K562 (cell line): ENCODE data around the gene ZBTB22. TPM values are rescaled to one million over a fixed set of nuclear protein-coding genes. Genes with fewer than 3 reads are reported as not detected.

ENCODE experiments used
- BCLAF1 ChIP-seq, 2 experiments: fragments of 450-650 bp in 1 of 2; IDR thresholded peaks; 2 replicates each; pipeline ENCODE4 v1.6.1; 2011 to 2017; ENCODE audit warnings: low read depth in 2 of 2, antibody characterized with exemption in 1 of 2, borderline replicate concordance in 1 of 2, low read length in 1 of 2, mild to moderate bottlenecking in 1 of 2, mixed read lengths in 1 of 2; ENCODE audit not compliant: control insufficient read depth in 1 of 2
- BHLHE40 ChIP-seq: IDR thresholded peaks from 2 replicates; pipeline ENCODE4 v1.6.1; 2011; ENCODE audit warnings: low read length, improper control_type of control experiment
- FOXA3 ChIP-seq, 2 experiments: fragments of 450-650 bp in 1 of 2; sonication (generic) in 1 of 2; formaldehyde crosslinking; IDR thresholded peaks in 1 of 2; conservative IDR thresholded peaks in 1 of 2; 2 replicates each; pipeline versions ENCODE4 v1.4.0 to v1.8.0; 2020 to 2022; ENCODE audit warnings: mild to moderate bottlenecking in 2 of 2, missing genetic modification reagents in 1 of 2
- HBP1 ChIP-seq: fragments of 450-650 bp; formaldehyde crosslinking; IDR thresholded peaks from 2 replicates; pipeline ENCODE4 v1.4.0; 2022; ENCODE audit warnings: missing genetic modification characterization
- JUND ChIP-seq, 2 experiments: IDR thresholded peaks; 2 replicates in 1 of 2; 3 replicates in 1 of 2; pipeline ENCODE4 v1.6.1; 2011; ENCODE audit warnings: borderline replicate concordance in 2 of 2, low read depth in 2 of 2, low read length in 2 of 2, improper control_type of control experiment in 1 of 2, missing biosample characterization in 1 of 2, missing genetic modification characterization in 1 of 2, missing genetic modification reagents in 1 of 2
- NFIC ChIP-seq: fragments of 450-650 bp; IDR thresholded peaks from 2 replicates; pipeline ENCODE4 v1.6.1; 2017; ENCODE audit warnings: mild to moderate bottlenecking, inconsistent platforms
- NONO ChIP-seq, 2 experiments: fragments of 200-400 bp in 1 of 2; fragments of 450-650 bp in 1 of 2; formaldehyde crosslinking in 1 of 2; IDR thresholded peaks; 2 replicates each; pipeline ENCODE4 v1.6.1; 2017; ENCODE audit warnings: low read depth in 2 of 2, mild to moderate bottlenecking in 2 of 2, moderate library complexity in 2 of 2, low read length in 1 of 2
- POLR2AphosphoS2 ChIP-seq: IDR thresholded peaks from 2 replicates; pipeline ENCODE4 v1.6.1; 2012; ENCODE audit warnings: low read length, improper control_type of control experiment
- SIRT6 ChIP-seq: IDR thresholded peaks from one replicate; pipeline ENCODE4 v1.6.1; 2012; ENCODE audit warnings: low read depth, mild to moderate bottlenecking, control low read depth, inconsistent platforms, low read length, moderate library complexity
- SLC30A9 ChIP-seq: fragments of 250-450 bp; sonication (Bioruptor Pico); IDR thresholded peaks from 2 replicates; pipeline ENCODE4 v1.8.0; 2022; ENCODE audit warnings: mild to moderate bottlenecking, moderate library complexity
- SREBF2 ChIP-seq: sonication (generic); formaldehyde crosslinking; IDR thresholded peaks from 2 replicates; pipeline ENCODE4 v1.4.0; 2020; ENCODE audit warnings: mild to moderate bottlenecking, missing genetic modification reagents
- ZBTB5 ChIP-seq: fragments of 450-650 bp; IDR thresholded peaks from 2 replicates; pipeline ENCODE4 v1.6.1; 2017; ENCODE audit warnings: antibody characterized with exemption
- ZNF133 ChIP-seq: fragments of 250-450 bp; sonication (Bioruptor Pico); IDR thresholded peaks from 2 replicates; pipeline ENCODE4 v1.4.0; 2020; ENCODE audit warnings: mild to moderate bottlenecking
- ZNF224 ChIP-seq: sonication (generic); formaldehyde crosslinking; IDR thresholded peaks from 2 replicates; pipeline ENCODE4 v1.8.0; 2022; ENCODE audit warnings: mild to moderate bottlenecking, missing genetic modification reagents
- ZNF3 ChIP-seq: fragments of 250-450 bp; sonication (Bioruptor Pico); IDR thresholded peaks from 2 replicates; pipeline ENCODE4 v1.5.0; 2021; ENCODE audit warnings: mild to moderate bottlenecking, moderate library complexity
- ZNF354B ChIP-seq: fragments of 250-450 bp; sonication (Bioruptor Pico); IDR thresholded peaks from 2 replicates; pipeline ENCODE4 v1.4.0; 2020
- ZNF695 ChIP-seq: fragments of 450-650 bp; formaldehyde crosslinking; IDR thresholded peaks from 2 replicates; pipeline ENCODE4 v1.4.0; 2020; ENCODE audit warnings: mild to moderate bottlenecking, moderate library complexity
- polyA plus RNA-seq, 8 experiments: library from polyadenylated mRNA; depleted of rRNA in 4 of 8; stranded (reverse) in 5 of 8; unstranded in 3 of 8; fragments of >200 nt; fragmentation: Nextera tagmentation in 2 of 8; fragmentation: Illumina TruSeq in 1 of 8; extraction: Ambion mirVana in 2 of 8; extraction: Trizol in 1 of 8; gene quantifications; 2 replicates each; pipeline versions ENCODE4 v1.2.1 to v1.2.3, GENCODE V29; 2011 to 2014; ENCODE audit warnings: inconsistent platforms in 1 of 8, missing spikeins in 1 of 8
- total RNA-seq, 7 experiments: library from RNA; depleted of rRNA in 6 of 7; stranded (reverse); fragments of >200 nt in 6 of 7; fragmentation: Illumina TruSeq in 2 of 7; extraction: Trizol in 2 of 7; gene quantifications; 2 replicates each; pipeline versions ENCODE4 v1.2.1 to v1.2.3, GENCODE V29; 2011 to 2021; ENCODE audit warnings: low replicate concordance in 1 of 7

The ZBTB22 gene
- total and polyA plus RNA-seq, 9 of the 15 experiments (the other 6 are each of a cell fraction or from before 2014, with no cell fraction given): 0.21 to 11.9 (median 7.1) TPM

GRCh38 chr6:33271468-33272274 lies 45.9 kb downstream of the ZBTB22 start, which contains the start of the genes RPS18 and VPS52 (continued):
- TF ChIP-seq SREBF2 (CRISPR knock-in tag) (peak; percentile 94), BHLHE40 (0 out of 2 replicates have a peak, but pooled peaks have one; percentile 11), SIRT6 (no peak), ZNF224 (CRISPR knock-in tag) (peak; percentile 45; the same call in 1 of the 2 replicates), ZBTB5 (no peak), ZNF695 (CRISPR knock-in tag) (0 out of 2 replicates have a peak, but pooled peaks have one; percentile 9), ZNF133 (peak; percentile 55; the same call in 1 of the 2 replicates), FOXA3 (CRISPR knock-in tag; conservative IDR thresholded peaks at IDR 0.05 in 1 of 2, IDR thresholded peaks at IDR 0.05 in 1 of 2) (peak in 1 of 2 experiments; percentile 58; a peak in 1 of 4 replicates), POLR2AphosphoS2 (peak; percentile 93; the same call in 1 of the 2 replicates), SLC30A9 (CRISPR knock-in tag) (no peak), ZNF3 (CRISPR knock-in tag) (peak; percentile 51; the same call in 1 of the 2 replicates), BCLAF1 (IDR thresholded peaks at IDR 0.05; ENCODE audit: borderline replicate concordance in 1 of 2, control insufficient read depth in 1 of 2, low read depth in 2 of 2, low read length in 1 of 2) (peak in 1 of 2 experiments; percentile 12; a peak in 1 of 4 replicates), JUND (IDR thresholded peaks at IDR 0.05; ENCODE audit: borderline replicate concordance, low read depth, low read length) (peak; percentile 84), JUND (tag; IDR thresholded peaks at IDR 0.05; ENCODE audit: borderline replicate concordance, low read depth, low read length) (peak; percentile 74; the same call in 2 of the 3 replicates), ZNF354B (CRISPR knock-in tag) (0 out of 2 replicates have a peak, but pooled peaks have one; percentile 32), HBP1 (peak; percentile 87; the same call in 1 of the 2 replicates), NONO (IDR thresholded peaks at IDR 0.05; ENCODE audit: low read depth in 2 of 2, low read length in 1 of 2) (peak; percentile 46 to 71; a peak in 3 of 4 replicates), NFIC (peak; percentile 73)
